Tibial nerve (tissue), 4 donors: ENCODE results near the gene HBB.

Experiments
- CTCF ChIP-seq, 5 experiments: fragments of 200-600 bp in 3 of 5; fragments of 450-650 bp in 2 of 5; sonication (generic) in 3 of 5; IDR thresholded peaks; one replicate each; pipeline ENCODE4 v1.5.1; 2016 to 2019; ENCODE audit warnings: antibody characterized with exemption in 5 of 5, mild to moderate bottlenecking in 3 of 5, moderate library complexity in 2 of 5
- EP300 ChIP-seq, 2 donors: sonication (generic); formaldehyde crosslinking; IDR thresholded peaks; one replicate each; pipeline ENCODE4 v1.6.1; 2017; ENCODE audit warnings: antibody characterized with exemption in 2 of 2, mild to moderate bottlenecking in 1 of 2

- TF ChIP-seq CTCF (IDR thresholded peaks at IDR 0.05) (no peak), EP300 (IDR thresholded peaks at IDR 0.05) (no peak)
These were observed 20.1 kb upstream of the HBB start for GRCh38 chr11:5246772-5247471.
